NT2/D1 (cell line): ENCODE measurements around the gene TEX55.

ENCODE experiments used
- DNase-seq: peaks from one replicate; pipeline ENCODE4 v3.0.0-alpha.2; 2011; ENCODE audit warnings: low read depth, low spot score
- H3K27me3 ChIP-seq: 2 replicates; pipeline ENCODE4 v1.6.0; 2011; ENCODE audit warnings: mild to moderate bottlenecking; ENCODE audit not compliant: insufficient read length, insufficient read depth
- H3K36me3 ChIP-seq: 2 replicates; pipeline ENCODE4 v1.6.1; 2011; ENCODE audit warnings: mild to moderate bottlenecking, low read length, mixed read lengths; ENCODE audit not compliant: insufficient read depth, insufficient read length
- H3K4me1 ChIP-seq: 2 replicates; pipeline ENCODE4 v1.5.1; 2011; ENCODE audit not compliant: insufficient read depth, insufficient read length
- H3K4me3 ChIP-seq: 2 replicates; pipeline ENCODE4 v1.5.1; 2011; ENCODE audit warnings: low read depth; ENCODE audit not compliant: insufficient read length
- H3K9ac ChIP-seq: 2 replicates; pipeline ENCODE4 v1.6.0; 2011; ENCODE audit warnings: low read depth; ENCODE audit not compliant: insufficient read length
- H3K9me3 ChIP-seq: 2 replicates; pipeline ENCODE4 v1.5.1; 2011; ENCODE audit warnings: mild to moderate bottlenecking, low read length; ENCODE audit not compliant: insufficient read depth
- SUZ12 ChIP-seq: IDR thresholded peaks from 2 replicates; pipeline ENCODE4 v1.6.1; 2011; ENCODE audit not compliant: insufficient read length, insufficient read depth; ENCODE audit errors: extremely low read depth
- YY1 ChIP-seq: IDR thresholded peaks from 2 replicates; pipeline ENCODE4 v1.6.1; 2011; ENCODE audit not compliant: insufficient read length, insufficient read depth
- ZNF274 ChIP-seq: IDR thresholded peaks from 2 replicates; pipeline ENCODE4 v1.6.1; 2011; ENCODE audit warnings: mild to moderate bottlenecking, low read depth, low read length

Gene TEX55

GRCh38 chr3:119181765-119182164, 35.8 kb downstream of the TEX55 start:
- no peaks in the 10 kb centered on the region for H3K9me3 ChIP-seq
- no peak overlapping the region for H3K4me3 ChIP-seq
- no peak for TF ChIP-seq ZNF274
- TF ChIP-seq SUZ12: no peak
- TF ChIP-seq YY1: no peak
- H3K4me1 ChIP-seq: peaks cover 2% of the 10 kb centered on the region
- DNase-seq: no peak
- no peaks in the 10 kb centered on the region for H3K27me3 ChIP-seq
- H3K36me3 ChIP-seq: no peaks in the 10 kb centered on the region
- H3K9ac ChIP-seq: no peak overlapping the region

GRCh38 chr3:119184111-119184510, 38.1 kb downstream of the TEX55 start:
- Histone ChIP-seq H3K9me3 (no peaks in the 10 kb centered on the region), H3K27me3 (no peaks in the 10 kb centered on the region), H3K36me3 (no peaks in the 10 kb centered on the region), H3K4me1 (peaks cover 2% of the 10 kb centered on the region), H3K4me3 (no peak overlapping the region), H3K9ac (no peak overlapping the region)
- TF ChIP-seq YY1: no peak
- TF ChIP-seq ZNF274: no peak
- no peak for TF ChIP-seq SUZ12
- no peak for DNase-seq

- TF ChIP-seq YY1 (no peak), SUZ12 (no peak), ZNF274 (no peak)
- H3K9ac ChIP-seq: no peak overlapping the region
- no peaks in the 10 kb centered on the region for H3K9me3 ChIP-seq
- H3K36me3 ChIP-seq: no peaks in the 10 kb centered on the region
- peaks cover 2% of the 10 kb centered on the region for H3K4me1 ChIP-seq
- no peaks in the 10 kb centered on the region for H3K27me3 ChIP-seq
- no peak for DNase-seq
- H3K4me3 ChIP-seq: no peak overlapping the region
Observed at GRCh38 chr3:119184796-119185570, 39.0 kb downstream of the TEX55 start.

- no peak for TF ChIP-seq YY1
- TF ChIP-seq SUZ12: no peak
- no peak for TF ChIP-seq ZNF274
- Histone ChIP-seq H3K36me3 (no peaks in the 10 kb centered on the region), H3K9me3 (no peaks in the 10 kb centered on the region), H3K4me1 (no peaks in the 10 kb centered on the region), H3K4me3 (no peak overlapping the region), H3K27me3 (no peaks in the 10 kb centered on the region), H3K9ac (no peak overlapping the region)
- DNase-seq: no peak
Observed at GRCh38 chr3:119187266-119187665, 41.3 kb downstream of the TEX55 start.

- Histone ChIP-seq H3K4me1 (no peaks in the 10 kb centered on the region), H3K4me3 (no peak overlapping the region), H3K9ac (no peak overlapping the region), H3K36me3 (no peaks in the 10 kb centered on the region), H3K9me3 (no peaks in the 10 kb centered on the region), H3K27me3 (no peaks in the 10 kb centered on the region)
- DNase-seq: no peak
- TF ChIP-seq ZNF274 (no peak), SUZ12 (no peak), YY1 (no peak)
Observed at GRCh38 chr3:119191800-119192199, 45.8 kb downstream of the TEX55 start.

GRCh38 chr3:119194237-119195150, 48.5 kb downstream of the TEX55 start:
- TF ChIP-seq ZNF274 (no peak), SUZ12 (no peak), YY1 (no peak)
- Histone ChIP-seq H3K4me1 (no peaks in the 10 kb centered on the region), H3K27me3 (no peaks in the 10 kb centered on the region), H3K9ac (no peak overlapping the region), H3K4me3 (no peak overlapping the region), H3K36me3 (no peaks in the 10 kb centered on the region), H3K9me3 (no peaks in the 10 kb centered on the region)
- DNase-seq: no peak

- no peak for TF ChIP-seq SUZ12
- no peak for TF ChIP-seq ZNF274
- no peak for TF ChIP-seq YY1
- H3K9ac ChIP-seq: no peak overlapping the region
- DNase-seq: no peak
- H3K9me3 ChIP-seq: no peaks in the 10 kb centered on the region
- H3K36me3 ChIP-seq: no peaks in the 10 kb centered on the region
- no peak overlapping the region for H3K4me3 ChIP-seq
- no peaks in the 10 kb centered on the region for H3K4me1 ChIP-seq
- H3K27me3 ChIP-seq: no peaks in the 10 kb centered on the region
Observed at GRCh38 chr3:119195151-119195476, 49.1 kb downstream of the TEX55 start.
